COR-L47 (cell line): ENCODE data around the gene ATP6AP2.

ENCODE experiments used
- DNase-seq: peaks from one replicate; lab custom pipeline; 2025; lab: John Stamatoyannopoulos, UW

ATP6AP2 gene

DNA sequence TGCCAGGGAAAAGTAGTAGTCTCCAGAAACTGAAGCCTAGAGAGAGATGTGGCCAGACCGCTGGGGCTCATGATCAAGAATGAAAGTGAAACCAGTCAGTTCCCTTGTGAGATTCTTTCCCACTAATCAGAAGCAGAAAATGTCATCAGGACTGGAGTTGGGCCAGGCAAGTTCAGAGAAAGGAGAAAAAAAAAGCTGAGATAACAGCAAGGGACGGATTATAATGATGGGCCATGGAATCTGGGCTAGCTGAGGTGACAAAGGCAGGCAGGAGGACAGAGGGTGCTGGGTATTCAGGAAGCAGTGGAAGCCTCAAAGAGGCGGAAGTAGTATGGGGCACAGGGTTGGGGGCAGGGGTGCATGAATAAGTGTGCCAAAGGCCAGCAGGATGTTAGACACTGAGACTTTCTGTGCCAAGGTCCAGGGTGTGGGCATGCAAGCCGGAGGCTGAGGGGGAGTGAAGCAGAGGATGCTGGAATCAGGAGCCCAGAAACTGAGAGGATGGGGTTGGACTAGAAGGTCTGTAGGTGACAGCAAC lies 64.1 kb downstream of the ATP6AP2 start:
- DNase-seq, result peak; percentile 1

DNA sequence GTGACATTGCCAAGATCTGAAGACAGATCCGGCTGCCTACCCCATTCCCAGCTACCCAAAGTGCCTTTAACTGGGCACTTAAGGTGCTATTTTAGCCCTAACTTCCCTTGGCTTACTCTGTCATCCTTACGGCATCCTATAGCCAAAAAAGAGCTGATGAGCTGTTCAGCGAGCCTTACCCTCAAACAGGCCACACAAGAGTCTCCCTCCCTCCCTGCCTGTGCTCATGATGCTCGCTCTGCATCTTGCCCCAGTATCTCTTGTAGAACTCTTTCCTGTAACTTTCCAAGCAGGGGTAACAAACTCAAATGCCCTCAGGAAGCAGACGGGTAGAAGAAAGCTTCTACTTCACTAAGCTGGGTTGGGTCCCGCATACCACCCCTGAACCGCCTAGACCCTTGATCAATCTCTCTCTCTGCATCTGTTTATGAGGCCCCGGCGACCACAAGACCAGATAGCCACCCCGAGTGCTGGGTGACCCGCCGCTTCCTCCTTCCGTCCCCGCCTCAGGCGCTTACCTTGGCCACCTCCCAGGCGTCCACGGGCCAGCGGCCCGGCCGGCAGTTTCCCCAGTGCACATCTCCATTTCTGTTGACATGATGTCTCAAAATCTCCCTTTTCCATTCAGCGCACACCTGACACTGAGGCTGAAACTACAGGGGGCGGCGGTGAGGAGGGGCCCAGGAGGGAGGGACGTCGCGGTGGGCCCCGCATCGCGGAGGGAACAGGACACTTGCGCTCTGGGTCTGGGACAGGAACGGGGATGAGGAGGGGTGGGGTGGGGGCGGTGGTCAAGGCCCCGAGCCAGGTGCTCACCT lies 65.9 kb downstream of the ATP6AP2 start:
- DNase-seq, result peak; percentile 2

DNA sequence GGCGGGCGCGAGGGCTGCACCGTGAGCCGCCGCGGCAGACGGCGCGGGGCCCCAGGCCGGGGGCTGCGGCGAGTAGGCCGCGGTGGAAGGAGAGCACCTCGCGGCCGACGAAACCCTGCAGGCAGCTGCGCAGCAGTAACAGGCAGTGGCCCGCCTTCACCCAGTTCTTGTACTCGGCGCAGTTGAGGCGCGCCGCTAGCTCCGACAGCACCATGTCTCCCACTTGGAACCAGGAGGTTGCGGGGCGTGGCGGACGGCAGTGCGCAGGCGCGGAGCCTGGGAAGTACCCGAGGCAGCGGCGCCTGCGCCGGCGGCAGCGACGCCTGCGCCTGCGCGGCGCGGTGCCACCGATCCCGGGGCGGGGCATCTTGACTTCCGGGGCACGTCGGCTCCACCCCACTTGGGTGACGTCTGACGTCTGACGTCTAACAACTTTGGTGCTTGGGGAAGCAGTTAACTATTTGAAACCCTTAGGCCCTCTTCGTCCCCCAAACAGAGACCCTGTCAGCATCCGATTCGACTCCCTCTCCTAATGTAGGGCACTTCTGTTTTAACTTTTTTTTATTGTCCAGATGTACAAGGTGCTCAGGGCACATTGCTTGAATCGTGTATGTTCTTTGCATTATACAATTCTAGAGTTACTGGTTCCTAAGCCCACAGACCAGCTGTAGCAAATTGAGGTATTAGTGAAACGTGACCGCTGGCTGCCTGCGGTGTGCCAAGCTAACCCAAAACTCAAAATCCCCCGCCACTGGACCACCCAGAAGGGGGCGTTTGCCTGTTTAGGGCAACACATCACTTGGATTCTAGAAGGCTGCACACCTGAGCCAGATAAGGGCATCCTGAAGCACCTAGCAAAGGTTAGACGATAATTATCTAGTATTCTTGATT lies 66.8 kb downstream of the ATP6AP2 start, which contains the start of gene CXorf38:
Gene CXorf38 (minus strand): TSS at position 255 of the 891 bp plus-strand sequence. CDS start 41 bp downstream, at position 214.
- peak; percentile 76 for DNase-seq

DNA sequence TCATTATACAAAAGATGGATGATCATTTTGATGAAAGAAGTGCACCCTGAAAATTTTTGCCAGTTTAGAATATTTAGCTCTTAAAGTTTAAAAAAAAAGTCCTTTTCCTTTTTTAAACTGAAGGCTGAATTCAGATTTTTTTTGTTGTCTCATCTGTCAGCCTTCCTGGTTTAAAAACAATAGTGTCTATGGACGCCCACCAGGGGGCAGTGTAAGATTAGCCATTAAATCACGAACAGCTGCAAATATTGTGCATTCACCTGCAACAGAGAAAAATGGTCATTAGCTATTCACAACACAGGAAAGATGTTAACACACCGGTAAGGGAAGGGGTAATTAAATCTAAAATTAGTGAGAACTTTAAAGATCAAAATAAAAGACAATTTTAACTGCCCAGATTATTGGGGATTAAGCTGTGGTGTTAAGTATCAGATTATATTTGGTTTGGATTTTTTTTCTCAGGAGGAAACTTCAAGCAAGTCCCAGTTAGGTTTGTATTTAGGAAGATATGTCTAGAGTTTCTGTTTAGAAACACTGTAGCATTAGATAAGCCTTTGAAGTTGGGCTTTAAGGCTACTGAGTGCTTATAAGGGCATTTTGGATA lies 71.0 kb downstream of the ATP6AP2 start:
- DNase-seq, result peak; percentile 51

DNA sequence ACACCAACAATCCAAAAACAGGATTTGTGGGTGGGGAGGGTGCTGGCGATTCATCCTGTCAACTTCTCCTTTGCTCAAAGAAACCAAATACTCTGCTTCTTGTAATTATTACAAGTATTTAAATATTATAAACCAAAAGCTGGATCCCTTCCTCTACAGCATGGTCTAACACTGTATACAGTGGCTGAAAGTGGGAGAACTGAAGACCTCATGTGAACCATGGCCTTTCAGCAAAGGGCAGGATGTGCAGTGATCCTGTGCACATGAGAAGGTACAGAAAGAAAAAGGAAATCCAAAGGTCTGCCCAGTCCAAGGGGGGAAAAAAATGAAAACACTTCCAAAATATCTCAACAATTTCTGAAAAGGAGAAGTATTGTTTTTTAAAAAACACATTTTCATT lies 71.9 kb downstream of the ATP6AP2 start:
- DNase-seq, result no peak

DNA sequence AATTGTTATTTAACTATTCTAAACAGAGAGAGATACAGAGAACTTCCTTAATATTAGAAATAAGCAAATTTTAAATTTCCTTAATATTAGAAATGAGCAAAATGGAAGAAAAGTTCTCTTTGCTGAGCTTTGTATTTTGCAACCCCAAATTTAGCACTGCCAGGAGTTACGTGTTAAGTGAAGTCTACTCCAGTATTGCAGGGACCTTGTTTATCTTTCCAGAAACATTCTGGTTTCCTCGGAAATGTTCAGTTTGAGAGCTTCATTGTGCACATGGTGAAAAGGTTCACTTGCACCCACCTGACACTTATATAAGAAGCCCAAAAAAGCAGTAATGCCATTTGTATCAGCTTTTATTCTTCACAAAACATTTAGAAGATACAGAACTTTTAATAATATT lies 72.8 kb downstream of the ATP6AP2 start:
- DNase-seq, result no peak
